ENCODE measurements around the gene CLRN2. TPM values are rescaled to one million over a fixed set of nuclear protein-coding genes. Genes with fewer than 3 reads are reported as not detected.

The CLRN2 gene
- total RNA-seq, 4 donors from 2014 or later: not detected

GRCh38 chr4:17515445-17516407, 761 bp downstream of the CLRN2 start:
- Histone ChIP-seq H3K4me3 (no peak overlapping the region), H3K4me1 (peaks cover under 1 to 17% (median 11%) of the 10 kb centered on the region in 3 donors), H3K9me3 (no peaks in the 10 kb centered on the region), H3K27me3 (peaks cover 17% of the 10 kb centered on the region), H3K27ac (no peak overlapping the region), H3K36me3 (no peaks in the 10 kb centered on the region)
- 54 to 57% methylated on average over 7 to 9 of the region's 14 CpGs for WGBS, 2 donors (ENCODE audit: low coverage in 1 of 2)
- ATAC-seq: no peak
- TF ChIP-seq POLR2A (IDR thresholded peaks at IDR 0.05) (no peak), EP300 (IDR thresholded peaks at IDR 0.05) (no peak), POLR2AphosphoS5 (IDR thresholded peaks at IDR 0.05) (no peak)
- TF ChIP-seq, protein P1, sequence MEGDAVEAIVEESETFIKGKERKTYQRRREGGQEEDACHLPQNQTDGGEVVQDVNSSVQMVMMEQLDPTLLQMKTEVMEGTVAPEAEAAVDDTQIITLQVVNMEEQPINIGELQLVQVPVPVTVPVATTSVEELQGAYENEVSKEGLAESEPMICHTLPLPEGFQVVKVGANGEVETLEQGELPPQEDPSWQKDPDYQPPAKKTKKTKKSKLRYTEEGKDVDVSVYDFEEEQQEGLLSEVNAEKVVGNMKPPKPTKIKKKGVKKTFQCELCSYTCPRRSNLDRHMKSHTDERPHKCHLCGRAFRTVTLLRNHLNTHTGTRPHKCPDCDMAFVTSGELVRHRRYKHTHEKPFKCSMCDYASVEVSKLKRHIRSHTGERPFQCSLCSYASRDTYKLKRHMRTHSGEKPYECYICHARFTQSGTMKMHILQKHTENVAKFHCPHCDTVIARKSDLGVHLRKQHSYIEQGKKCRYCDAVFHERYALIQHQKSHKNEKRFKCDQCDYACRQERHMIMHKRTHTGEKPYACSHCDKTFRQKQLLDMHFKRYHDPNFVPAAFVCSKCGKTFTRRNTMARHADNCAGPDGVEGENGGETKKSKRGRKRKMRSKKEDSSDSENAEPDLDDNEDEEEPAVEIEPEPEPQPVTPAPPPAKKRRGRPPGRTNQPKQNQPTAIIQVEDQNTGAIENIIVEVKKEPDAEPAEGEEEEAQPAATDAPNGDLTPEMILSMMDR (IDR thresholded peaks at IDR 0.05): no peak

GRCh38 chr4:17516980-17517379, 2.0 kb downstream of the CLRN2 start:
- WGBS, 2 donors (ENCODE audit: low coverage in 1 of 2): 60 to 80% methylated on average over 1 of the region's 1 CpG
- Histone ChIP-seq H3K36me3 (no peaks in the 10 kb centered on the region), H3K9me3 (no peaks in the 10 kb centered on the region), H3K4me3 (no peak overlapping the region), H3K27ac (no peak overlapping the region), H3K27me3 (peaks cover 17% of the 10 kb centered on the region), H3K4me1 (peaks cover 0 to 9% (median 7%) of the 10 kb centered on the region in 3 donors)
- no peak for ATAC-seq
- TF ChIP-seq POLR2A (IDR thresholded peaks at IDR 0.05) (no peak), POLR2AphosphoS5 (IDR thresholded peaks at IDR 0.05) (no peak), EP300 (IDR thresholded peaks at IDR 0.05) (no peak)
- TF ChIP-seq, protein P1 (IDR thresholded peaks at IDR 0.05): no peak

DNA sequence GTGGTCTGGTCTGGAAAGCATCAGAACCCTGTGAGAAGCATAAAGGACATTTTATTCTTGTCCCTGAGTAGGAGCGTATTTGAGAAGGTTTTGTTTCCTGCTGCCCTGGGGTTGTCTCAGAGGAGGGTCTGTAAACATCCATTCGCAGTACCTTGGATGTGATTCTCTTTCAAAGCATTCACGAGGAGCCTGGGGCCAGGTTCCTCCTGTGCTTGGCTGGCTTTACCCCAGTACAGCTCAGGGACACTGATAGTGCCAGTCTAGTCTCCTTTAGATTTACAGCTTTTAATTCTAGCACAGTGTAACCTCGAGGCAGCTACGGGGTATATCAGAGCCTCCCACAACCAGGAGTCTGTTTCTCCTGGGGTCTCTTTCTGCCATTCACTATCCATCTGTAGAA, 2.7 kb downstream of the CLRN2 start:
- WGBS, 2 donors (ENCODE audit: low coverage in 1 of 2): 43 to 75% methylated on average over 3 of the region's 5 CpGs
- H3K27me3 ChIP-seq: peaks cover 17% of the 10 kb centered on the region

DNA sequence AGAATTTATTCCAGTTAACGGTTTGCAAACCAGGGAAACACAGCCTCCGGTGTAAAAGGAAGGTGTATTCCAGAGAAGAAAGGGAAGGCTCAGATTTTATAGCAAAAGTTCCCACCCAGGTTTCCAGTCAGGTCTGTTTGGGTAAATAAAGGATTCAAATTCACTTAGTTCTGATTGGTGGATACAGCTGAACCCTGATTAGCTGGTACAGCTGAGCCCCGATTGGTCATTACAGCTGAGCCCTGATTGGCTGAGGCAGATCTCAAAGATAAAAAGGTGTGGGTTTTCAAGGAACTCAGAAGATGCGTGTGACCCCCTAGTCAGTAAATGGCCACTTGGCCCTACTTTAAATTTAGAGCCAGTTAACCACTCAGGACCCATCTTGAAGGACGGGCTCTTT, 6.6 kb downstream of the CLRN2 start:
- Histone ChIP-seq H3K27ac (no peak overlapping the region), H3K4me3 (no peak overlapping the region), H3K4me1 (no peaks in the 10 kb centered on the region), H3K27me3 (peaks cover 17% of the 10 kb centered on the region), H3K9me3 (no peaks in the 10 kb centered on the region), H3K36me3 (no peaks in the 10 kb centered on the region)
- no peak for ATAC-seq
- WGBS, 2 donors (ENCODE audit: low coverage in 1 of 2): 80 to 93% methylated on average over 3 to 5 of the region's 5 CpGs
- no peak for TF ChIP-seq POLR2AphosphoS5 (IDR thresholded peaks at IDR 0.05)
- TF ChIP-seq, protein P1 (IDR thresholded peaks at IDR 0.05): no peak
- no peak for TF ChIP-seq EP300 (IDR thresholded peaks at IDR 0.05)
- no peak for TF ChIP-seq POLR2A (IDR thresholded peaks at IDR 0.05)

More for the DNA sequence above, 2.7 kb downstream of the CLRN2 start:
- no peaks in the 10 kb centered on the region for H3K36me3 ChIP-seq
- H3K9me3 ChIP-seq: no peaks in the 10 kb centered on the region
- H3K4me1 ChIP-seq: peaks cover 0 to 3% (median 3%) of the 10 kb centered on the region in 3 donors
- no peak overlapping the region for H3K4me3 ChIP-seq
- no peak for ATAC-seq
- TF ChIP-seq POLR2AphosphoS5 (IDR thresholded peaks at IDR 0.05) (no peak), POLR2A (IDR thresholded peaks at IDR 0.05) (no peak), EP300 (IDR thresholded peaks at IDR 0.05) (no peak)
- TF ChIP-seq, protein P1 (IDR thresholded peaks at IDR 0.05): no peak
- no peak overlapping the region for H3K27ac ChIP-seq

- Histone ChIP-seq H3K4me3 (no peak overlapping the region), H3K36me3 (no peaks in the 10 kb centered on the region), H3K27me3 (peaks cover 4% of the 10 kb centered on the region), H3K9me3 (no peaks in the 10 kb centered on the region), H3K27ac (no peak overlapping the region), H3K4me1 (no peaks in the 10 kb centered on the region)
- ATAC-seq: no peak
- WGBS, 2 donors (ENCODE audit: low coverage in 1 of 2): 6 to 38% methylated on average over 2 of the region's 2 CpGs
- TF ChIP-seq EP300 (IDR thresholded peaks at IDR 0.05) (no peak), POLR2A (IDR thresholded peaks at IDR 0.05) (no peak), POLR2AphosphoS5 (IDR thresholded peaks at IDR 0.05) (no peak)
- TF ChIP-seq, protein P1 (IDR thresholded peaks at IDR 0.05): no peak
Measured at GRCh38 chr4:17523662-17524061, 8.7 kb downstream of the CLRN2 start.
